ENCODE measurements around the gene TRPV6.
A peak's percentile ranks its signal among the peaks of the same experiment; 100 is the strongest.

The TRPV6 gene

GRCh38 chr7:142883571-142884285 is 1.8 kb downstream of the TRPV6 start:
- DNase-seq (no peak), ATAC-seq (no peak)

GRCh38 chr7:142883145-142883544 is 2.4 kb downstream of the TRPV6 start:
- DNase-seq (no peak), ATAC-seq (no peak)

- ATAC-seq (no peak), DNase-seq (no peak)
Measured at GRCh38 chr7:142882338-142882678, 3.2 kb downstream of the TRPV6 start.

- ATAC-seq = no peak
- no peak for DNase-seq
Measured at GRCh38 chr7:142881586-142882337, 3.8 kb downstream of the TRPV6 start.

GRCh38 chr7:142880876-142881505 is 4.6 kb downstream of the TRPV6 start:
- DNase-seq (peak; percentile 50), ATAC-seq (no peak)

GRCh38 chr7:142879060-142879459 is 6.5 kb downstream of the TRPV6 start:
- DNase-seq = no peak
- no peak for ATAC-seq

GRCh38 chr7:142878315-142878714 is 7.2 kb downstream of the TRPV6 start:
- ATAC-seq = no peak
- no peak for DNase-seq

- DNase-seq = no peak
- ATAC-seq = no peak
Measured at GRCh38 chr7:142876991-142877910, 8.3 kb downstream of the TRPV6 start.

- no peak for DNase-seq
- no peak for ATAC-seq
Measured at GRCh38 chr7:142876236-142876960, 9.1 kb downstream of the TRPV6 start.

GRCh38 chr7:142875456-142875855 is 10.1 kb downstream of the TRPV6 start:
- DNase-seq = no peak
- no peak for ATAC-seq

GRCh38 chr7:142874837-142875236 is 10.7 kb downstream of the TRPV6 start:
- DNase-seq (no peak), ATAC-seq (no peak)

- ATAC-seq (no peak), DNase-seq (no peak)
Measured at GRCh38 chr7:142874409-142874808, 11.1 kb downstream of the TRPV6 start.

- no peak for ATAC-seq
- no peak for DNase-seq
Measured at GRCh38 chr7:142873871-142874270, 11.7 kb downstream of the TRPV6 start.

GRCh38 chr7:142873281-142873784 is 12.2 kb downstream of the TRPV6 start:
- peak; percentile 44 for DNase-seq
- peak; percentile 41 for ATAC-seq

- ATAC-seq = no peak
- no peak for DNase-seq
Measured at GRCh38 chr7:142872106-142872675, 13.4 kb downstream of the TRPV6 start.

GRCh38 chr7:142871260-142872105 is 14.1 kb downstream of the TRPV6 start:
- ATAC-seq (no peak), DNase-seq (no peak)

GRCh38 chr7:142870566-142871259 is 14.8 kb downstream of the TRPV6 start:
- ATAC-seq (no peak), DNase-seq (no peak)

GRCh38 chr7:142870147-142870559 is 15.4 kb downstream of the TRPV6 start:
- DNase-seq (no peak), ATAC-seq (no peak)

- ATAC-seq = no peak
- DNase-seq = no peak
Measured at GRCh38 chr7:142869434-142869833, 16.1 kb downstream of the TRPV6 start.

Data from stimulated activated naive CD8-positive, alpha-beta T cell treated with anti-CD3 and anti-CD28 coated beads, Interleukin-15, Interleukin-2, amounts not matched to agents 100 U/mL and 50 U/mL, for 24 hours (primary cell).